Middle frontal gyrus (tissue), 1 donor: Measurements from ENCODE around the gene PMEL.
A peak's percentile ranks its signal among the peaks of the same experiment; 100 is the strongest.
"Not testable (repeated sequence)": the region's sequence is repeated elsewhere in the genome, so short reads cannot be mapped to it uniquely, and the experiment has no call there.

Experiments used
- DNase-seq: peaks from one replicate; pipeline ENCODE4 v3.0.0-alpha.2; 2015; ENCODE audit warnings: low spot score; ENCODE audit errors: extremely low spot score

PMEL gene

GRCh38 chr12:55983232-55983842 lies 17.5 kb upstream of the PMEL start:
- no peak for DNase-seq

- DNase-seq, result no peak
Observed at GRCh38 chr12:55982319-55982936, 16.6 kb upstream of the PMEL start.

GRCh38 chr12:55981882-55982281 lies 16.0 kb upstream of the PMEL start:
- DNase-seq, result not testable (repeated sequence)

- no peak for DNase-seq
Observed at GRCh38 chr12:55979069-55979468, 13.2 kb upstream of the PMEL start.

- DNase-seq, result no peak
Observed at GRCh38 chr12:55978393-55978792, 12.6 kb upstream of the PMEL start.

- DNase-seq, result no peak
Observed at GRCh38 chr12:55974308-55974730, 8.5 kb upstream of the PMEL start.

- DNase-seq, result peak; percentile 100
Observed at GRCh38 chr12:55973599-55974307, 7.9 kb upstream of the PMEL start, which contains the start of gene RAB5B. RAB5B (plus strand) TSS chr12:55974078; CDS start chr12:55986961, 12,883 bp downstream.

GRCh38 chr12:55972911-55973598 lies 7.2 kb upstream of the PMEL start:
- DNase-seq, result no peak

- DNase-seq, result no peak
Observed at GRCh38 chr12:55972456-55972855, 6.6 kb upstream of the PMEL start.

- no peak for DNase-seq
Observed at GRCh38 chr12:55972042-55972441, 6.2 kb upstream of the PMEL start.

- no peak for DNase-seq
Observed at GRCh38 chr12:55970775-55971174, 4.9 kb upstream of the PMEL start.

- DNase-seq, result no peak
Observed at GRCh38 chr12:55969356-55969755, 3.5 kb upstream of the PMEL start.

GRCh38 chr12:55966408-55967281 lies 803 bp upstream of the PMEL start, which contains the start of gene CDK2:
CDK2 (plus strand) TSS chr12:55966830; CDS start chr12:55967009, 179 bp downstream.
- peak; percentile 38 for DNase-seq

- no peak for DNase-seq
Observed at GRCh38 chr12:55965240-55965639, 602 bp downstream of the PMEL start.

GRCh38 chr12:55963760-55964159 lies 2.1 kb downstream of the PMEL start:
- DNase-seq, result no peak

- no peak for DNase-seq
Observed at GRCh38 chr12:55957106-55957859, 8.6 kb downstream of the PMEL start.

- DNase-seq, result no peak
Observed at GRCh38 chr12:55955800-55956508, 9.9 kb downstream of the PMEL start.

- DNase-seq, result no peak
Observed at GRCh38 chr12:55955344-55955743, 10.5 kb downstream of the PMEL start.

GRCh38 chr12:55946553-55946952 lies 19.3 kb downstream of the PMEL start:
- DNase-seq, result no peak
